Adrenal gland (tissue), 12 donors: Measurements from ENCODE around the gene TLE5. TPM values are rescaled to one million over a fixed set of nuclear protein-coding genes. Genes with fewer than 3 reads are reported as not detected.

Experiments
- DNase-seq, 7 donors: peaks; one replicate each; pipeline ENCODE4 v3.0.0-alpha.2; 2019 to 2020
- H3K27ac ChIP-seq, 5 donors: fragments of 200-600 bp; sonication (generic) in 4 of 5; 1 replicate in 3 of 5; 2 replicates in 2 of 5; pipeline versions ENCODE4 v1.5.1 to v1.8.0; 2016 to 2020; ENCODE audit warnings: mild to moderate bottlenecking in 1 of 5
- H3K27me3 ChIP-seq: fragments of 200-600 bp; 2 replicates; pipeline ENCODE4 v1.8.0; 2021
- H3K36me3 ChIP-seq, 2 donors: fragments of 200-600 bp; replicated peaks in 1 of 2; 1 replicate in 1 of 2; 2 replicates in 1 of 2; pipeline versions ENCODE4 v1.5.1 to v1.8.0; 2018 to 2022
- H3K4me1 ChIP-seq, 2 donors: fragments of 200-600 bp; replicated peaks in 1 of 2; 1 replicate in 1 of 2; 2 replicates in 1 of 2; pipeline versions ENCODE4 v1.5.1 to v1.8.0; 2018 to 2021
- H3K4me3 ChIP-seq, 4 donors: fragments of 200-600 bp; sonication (generic) in 3 of 4; one replicate each; pipeline ENCODE4 v1.5.1; 2016 to 2018
- H3K9me3 ChIP-seq, 3 donors: fragments of 200-600 bp; sonication (generic) in 1 of 3; replicated peaks in 1 of 3; 1 replicate in 2 of 3; 2 replicates in 1 of 3; pipeline versions ENCODE4 v1.5.1 to v1.8.0; 2016 to 2021
- CTCF ChIP-seq, 6 experiments: fragments of 450-650 bp in 4 of 6; fragments of 200-600 bp in 2 of 6; sonication (generic) in 1 of 6; IDR thresholded peaks; 1 replicate in 5 of 6; 2 replicates in 1 of 6; pipeline versions ENCODE4 v1.5.1 to v1.8.0; 2016 to 2021; ENCODE audit warnings: antibody characterized with exemption in 6 of 6, mild to moderate bottlenecking in 2 of 6, moderate library complexity in 1 of 6
- POLR2A ChIP-seq, 2 donors: fragments of 450-650 bp; IDR thresholded peaks; one replicate each; pipeline ENCODE4 v1.6.1; 2017; ENCODE audit warnings: antibody characterized with exemption in 2 of 2, mild to moderate bottlenecking in 2 of 2, moderate library complexity in 1 of 2
- WGBS, 4 donors: extraction: QIAGEN DNeasy Blood & Tissue Kit in 2 of 4; methylation state at CpG; one replicate each; pipeline versions ENCODE4 v1.1.5 to v1.1.7; 2013 to 2017; 5-methylcytosine and 5-hydroxymethylcytosine counted together
- intact Hi-C, 2 donors: fragments of 100-400 bp; cut with DNase I; formaldehyde crosslinking; loops; one replicate each; pipeline versions ENCODE4 v1.14.1 to v1.15.0; 2022 to 2023
- polyA plus RNA-seq, 3 donors: library from polyadenylated mRNA; stranded (reverse); fragments of 200-250 nt in 2 of 3; fragments of 350-450 nt in 1 of 3; fragmentation: Illumina TruSeq in 1 of 3; extraction: RNeasy Lipid Tissue Mini Kit (QIAGEN cat#74804) in 1 of 3; gene quantifications; one replicate each; pipeline ENCODE4 v1.2.3, GENCODE V29; 2013 to 2014
- total RNA-seq, 9 donors: library from RNA; depleted of rRNA in 4 of 9; stranded (reverse); fragments of >200 nt in 4 of 9; fragments of 120-200 nt in 1 of 9; fragmentation: NEBNext Ultra II Directional in 1 of 9; extraction: Animal tissue kit (Norgen Biotek cat#: 25700) in 1 of 9; gene quantifications; one replicate each; pipeline versions ENCODE4 v1.1.0 to v1.2.4, GENCODE V29; 2013 to 2023
- donor health status: healthy with polysubstance abuse.
- donor health status: Bipolar disorder and iron deficiency.
- donor health status: DM: yes; HTN: yes; CAD: no.
- donor health status: DM: no; HTN: no; CAD: no.
- donor health status: DM: no; HTN: no; CAD: no.
- donor health status: DM: yes; HTN: yes; CAD: no.

TLE5 gene
- total and polyA plus RNA-seq, 12 donors: 167 to 2,300 (median 670) TPM

GRCh38 chr19:3102239-3103140 lies 40.2 kb upstream of the TLE5 start:
- Histone ChIP-seq H3K4me3 (no peak overlapping the region), H3K9me3 (no peaks in the 10 kb centered on the region), H3K36me3 (no peaks in the 10 kb centered on the region), H3K27ac (peak overlapping the region in 1 of 5 donors; percentile 9), H3K4me1 (peaks cover 37 to 68% of the 10 kb centered on the region in 2 donors), H3K27me3 (no peaks in the 10 kb centered on the region)
- WGBS, 4 donors: 86 to 89% (median 88%) methylated on average over 18 to 34 of the region's 34 CpGs
- TF ChIP-seq POLR2A (IDR thresholded peaks at IDR 0.05): no peak
- TF ChIP-seq CTCF (IDR thresholded peaks at IDR 0.05): no peak
- intact Hi-C loops: loop anchor here (10.0 kb wide), 2 partner anchors 138 to 148 kb away; no protein-coding TSS in a partner anchor
- DNase-seq: no peak

GRCh38 chr19:3100747-3101730 lies 38.7 kb upstream of the TLE5 start:
- Histone ChIP-seq H3K27ac (peak overlapping the region in 1 of 5 donors; percentile 88), H3K9me3 (no peaks in the 10 kb centered on the region), H3K36me3 (no peaks in the 10 kb centered on the region), H3K4me3 (no peak overlapping the region), H3K4me1 (peaks cover 47 to 70% of the 10 kb centered on the region in 2 donors), H3K27me3 (no peaks in the 10 kb centered on the region)
- DNase-seq: peak in 1 of 7 donors; percentile 17
- TF ChIP-seq CTCF (IDR thresholded peaks at IDR 0.05) (no peak), POLR2A (IDR thresholded peaks at IDR 0.05) (no peak)
- intact Hi-C loops: loop anchor here (10.0 kb wide), 2 partner anchors 136 to 146 kb away; no protein-coding TSS in a partner anchor
- 73 to 76% (median 74%) methylated on average over 9 to 34 of the region's 34 CpGs for WGBS, 4 donors

- Histone ChIP-seq H3K4me1 (peaks cover 53 to 74% of the 10 kb centered on the region in 2 donors), H3K4me3 (no peak overlapping the region), H3K27ac (peak overlapping the region in 2 of 5 donors; percentile 26 to 88), H3K9me3 (no peaks in the 10 kb centered on the region), H3K36me3 (no peaks in the 10 kb centered on the region), H3K27me3 (no peaks in the 10 kb centered on the region)
- DNase-seq: peak in 1 of 7 donors; percentile 16
- 48 to 61% (median 57%) methylated on average over 8 to 14 of the region's 14 CpGs for WGBS, 4 donors
- no peak for TF ChIP-seq CTCF (IDR thresholded peaks at IDR 0.05)
- no peak for TF ChIP-seq POLR2A (IDR thresholded peaks at IDR 0.05)
- intact Hi-C loops: loop anchor here (10.0 kb wide), 2 partner anchors 136 to 146 kb away; no protein-coding TSS in a partner anchor
Measured at GRCh38 chr19:3100331-3100730, 38.0 kb upstream of the TLE5 start.
